B cell (primary cell): ENCODE data around the gene PDGFA. TPM values are rescaled to one million over a fixed set of nuclear protein-coding genes. Genes with fewer than 3 reads are reported as not detected.

ENCODE experiments used
- ATAC-seq: fragments of 200-7000 bp; cut with Tn5 transposase; one replicate; pipeline ENCODE4 v1.10.0; 2021; ENCODE audit warnings: low read depth, mild to moderate bottlenecking, moderate number of reproducible peaks, moderate library complexity
- CTCF ChIA-PET: fragments of 350-600 bp; sonication (Branson Sonifier 250); formaldehyde crosslinking; loops from one replicate; lab custom pipeline; 2021; ENCODE audit warnings: antibody characterized with exemption, inconsistent platforms; lab: Charles Lee
- POLR2A ChIA-PET: fragments of 350-600 bp; sonication (Branson Sonifier 250); formaldehyde crosslinking; loops from one replicate; lab custom pipeline; 2021; ENCODE audit warnings: antibody characterized with exemption; lab: Charles Lee
- DNase-seq: peaks from one replicate; pipeline ENCODE4 v3.0.0; 2013
- H2AFZ ChIP-seq: 2 replicates; pipeline ENCODE4 v1.6.1; 2012; ENCODE audit warnings: mild to moderate bottlenecking, low read depth, low read length; ENCODE audit not compliant: insufficient read depth, poor library complexity, severe bottlenecking
- H3K27ac ChIP-seq, 2 donors: 1 replicate in 1 of 2; 2 replicates in 1 of 2; pipeline ENCODE4 v1.5.1; 2012 to 2013; ENCODE audit warnings: low read length in 2 of 2, mild to moderate bottlenecking in 2 of 2, moderate library complexity in 1 of 2
- H3K27me3 ChIP-seq, 4 experiments: fragments of 200-600 bp in 1 of 4; sonication (generic) in 1 of 4; replicated peaks in 1 of 4; 1 replicate in 2 of 4; 2 replicates in 2 of 4; pipeline versions ENCODE4 v1.6.1 to v1.7.0; 2013 to 2016; ENCODE audit warnings: low read length in 3 of 4, mild to moderate bottlenecking in 2 of 4, mixed read lengths in 1 of 4, moderate library complexity in 1 of 4; ENCODE audit not compliant: insufficient read depth in 4 of 4, control insufficient read depth in 3 of 4; ENCODE audit errors: control extremely low read depth in 1 of 4
- H3K36me3 ChIP-seq, 2 experiments: replicated peaks in 1 of 2; 1 replicate in 1 of 2; 2 replicates in 1 of 2; pipeline versions ENCODE4 v1.6.1 to v1.7.1; 2013; ENCODE audit warnings: low read length in 1 of 2; ENCODE audit not compliant: insufficient read depth in 2 of 2, control insufficient read depth in 1 of 2; ENCODE audit errors: control extremely low read depth in 1 of 2, extremely low read depth in 1 of 2
- H3K4me1 ChIP-seq, 2 donors: fragments of 200-600 bp in 1 of 2; sonication (generic) in 1 of 2; 1 replicate in 1 of 2; 2 replicates in 1 of 2; pipeline versions ENCODE4 v1.5.1 to v1.6.1; 2013 to 2017; ENCODE audit warnings: low read length in 2 of 2; ENCODE audit not compliant: control insufficient read depth in 2 of 2, insufficient read depth in 2 of 2
- H3K4me2 ChIP-seq: replicated peaks from 2 replicates; pipeline ENCODE3; 2012; ENCODE audit warnings: mild to moderate bottlenecking, low read depth, low read length; ENCODE audit not compliant: poor library complexity, severe bottlenecking
- H3K4me3 ChIP-seq, 5 experiments: fragments of 200-600 bp in 1 of 5; sonication (generic) in 1 of 5; 1 replicate in 3 of 5; 2 replicates in 2 of 5; pipeline versions ENCODE4 v1.5.1 to v1.7.0; 2011 to 2016; ENCODE audit warnings: low read length in 4 of 5, mild to moderate bottlenecking in 4 of 5, low read depth in 2 of 5, control low read depth in 1 of 5, moderate library complexity in 1 of 5; ENCODE audit not compliant: insufficient read depth in 1 of 5; ENCODE audit errors: control extremely low read depth in 1 of 5, extremely low read depth in 1 of 5
- H3K79me2 ChIP-seq: fragments of 200-600 bp; sonication (generic); one replicate; pipeline ENCODE4 v1.6.0; 2016; ENCODE audit warnings: low read length; ENCODE audit not compliant: control insufficient read depth, insufficient read depth
- H3K9ac ChIP-seq: fragments of 200-600 bp; sonication (generic); 2 replicates; pipeline ENCODE4 v1.6.1; 2017; ENCODE audit warnings: mild to moderate bottlenecking, low read length, moderate library complexity
- H3K9me3 ChIP-seq, 3 donors: one replicate each; pipeline versions ENCODE4 v1.6.1 to v1.7.1; 2013; ENCODE audit warnings: low read length in 2 of 3; ENCODE audit not compliant: control insufficient read depth in 2 of 3, insufficient read depth in 1 of 3; ENCODE audit errors: control extremely low read depth in 1 of 3
- H4K20me1 ChIP-seq: 2 replicates; pipeline ENCODE4 v1.6.0; 2012; ENCODE audit warnings: mild to moderate bottlenecking, low read length; ENCODE audit not compliant: insufficient read depth, control insufficient read depth, poor library complexity, severe bottlenecking
- H3K27ac Mint-ChIP-seq: one replicate; pipeline ENCODE4 v1.8.0; 2021; ENCODE audit warnings: mixed read lengths
- H3K27me3 Mint-ChIP-seq: one replicate; pipeline ENCODE4 v1.8.0; 2021; ENCODE audit warnings: mixed read lengths
- H3K4me1 Mint-ChIP-seq: one replicate; pipeline ENCODE4 v1.8.0; 2021; ENCODE audit warnings: mixed read lengths
- H3K4me3 Mint-ChIP-seq: one replicate; pipeline ENCODE4 v1.8.0; 2021; ENCODE audit warnings: mixed read lengths
- H3K9me3 Mint-ChIP-seq: one replicate; pipeline ENCODE4 v1.8.0; 2022; ENCODE audit warnings: mixed read lengths; ENCODE audit not compliant: insufficient read depth
- EZH2 ChIP-seq: IDR thresholded peaks from 2 replicates; pipeline ENCODE4 v1.6.1; 2012; ENCODE audit warnings: borderline replicate concordance, low read depth, mild to moderate bottlenecking, moderate library complexity, low read length; ENCODE audit not compliant: insufficient read depth, poor library complexity, severe bottlenecking
- WGBS: methylation state at CpG from one replicate; pipeline ENCODE4 v1.1.5; 2013; ENCODE audit warnings: missing lambda C conversion rate; ENCODE audit not compliant: insufficient coverage; 5-methylcytosine and 5-hydroxymethylcytosine counted together
- intact Hi-C: fragments of 100-400 bp; cut with micrococcal nuclease; formaldehyde crosslinking; loops from one replicate; pipeline ENCODE4 v1.10.0; 2022
- polyA plus RNA-seq: library from polyadenylated mRNA; depleted of rRNA; stranded (reverse); fragments of >200 nt; gene quantifications from 2 replicates; pipeline ENCODE4 v1.2.3, GENCODE V29; 2012
- total RNA-seq, 2 donors: library from RNA; stranded (reverse); fragments of 120-200 nt in 1 of 2; gene quantifications; 1 replicate in 1 of 2; 2 replicates in 1 of 2; pipeline versions ENCODE4 v1.2.3 to v1.2.4, GENCODE V29; 2013 to 2022
- TF ChIP-seq, protein P1 (sequence below): fragments of 200-600 bp; IDR thresholded peaks from one replicate; pipeline ENCODE4 v1.8.0; 2022; ENCODE audit warnings: antibody characterized with exemption, mild to moderate bottlenecking

Gene PDGFA
- total and polyA plus RNA-seq, 2 donors (not counting 1 experiment from before 2014, with no cell fraction given): 0.36 to 1.5 TPM

DNA sequence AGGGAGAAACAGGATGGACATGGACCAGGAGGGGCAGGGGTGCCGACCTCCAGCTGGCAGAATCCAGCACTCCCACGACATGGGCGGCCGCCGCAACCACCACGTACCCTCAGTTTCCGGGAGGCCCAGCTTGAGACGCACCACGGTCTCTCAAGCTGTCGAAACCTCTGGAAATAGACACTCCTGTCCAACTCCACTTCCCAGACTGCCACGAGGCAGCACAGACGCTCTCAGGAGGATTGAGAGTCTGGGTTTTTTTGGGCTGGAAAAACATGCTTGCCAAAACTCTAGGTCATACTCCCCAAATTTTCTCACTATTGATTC is 37.9 kb upstream of the PDGFA start:
- no peak overlapping the region for H3K4me3 ChIP-seq
- 100% methylated on average over 7 of the region's 12 CpGs for WGBS
- H3K27me3 Mint-ChIP-seq: no peaks in the 10 kb centered on the region
- H3K4me1 Mint-ChIP-seq: no peaks in the 10 kb centered on the region
- H3K4me3 Mint-ChIP-seq: no peak overlapping the region
- ChIA-PET POLR2A (no interaction called here), CTCF (no interaction called here)
- H4K20me1 ChIP-seq: no peaks in the 10 kb centered on the region
- H3K36me3 ChIP-seq: no peaks in the 10 kb centered on the region
- H3K4me2 ChIP-seq: no peak overlapping the region
- H3K27ac Mint-ChIP-seq: no peak overlapping the region
- TF ChIP-seq, protein P1, sequence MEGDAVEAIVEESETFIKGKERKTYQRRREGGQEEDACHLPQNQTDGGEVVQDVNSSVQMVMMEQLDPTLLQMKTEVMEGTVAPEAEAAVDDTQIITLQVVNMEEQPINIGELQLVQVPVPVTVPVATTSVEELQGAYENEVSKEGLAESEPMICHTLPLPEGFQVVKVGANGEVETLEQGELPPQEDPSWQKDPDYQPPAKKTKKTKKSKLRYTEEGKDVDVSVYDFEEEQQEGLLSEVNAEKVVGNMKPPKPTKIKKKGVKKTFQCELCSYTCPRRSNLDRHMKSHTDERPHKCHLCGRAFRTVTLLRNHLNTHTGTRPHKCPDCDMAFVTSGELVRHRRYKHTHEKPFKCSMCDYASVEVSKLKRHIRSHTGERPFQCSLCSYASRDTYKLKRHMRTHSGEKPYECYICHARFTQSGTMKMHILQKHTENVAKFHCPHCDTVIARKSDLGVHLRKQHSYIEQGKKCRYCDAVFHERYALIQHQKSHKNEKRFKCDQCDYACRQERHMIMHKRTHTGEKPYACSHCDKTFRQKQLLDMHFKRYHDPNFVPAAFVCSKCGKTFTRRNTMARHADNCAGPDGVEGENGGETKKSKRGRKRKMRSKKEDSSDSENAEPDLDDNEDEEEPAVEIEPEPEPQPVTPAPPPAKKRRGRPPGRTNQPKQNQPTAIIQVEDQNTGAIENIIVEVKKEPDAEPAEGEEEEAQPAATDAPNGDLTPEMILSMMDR: no peak
- no peak for TF ChIP-seq EZH2
- no peaks in the 10 kb centered on the region for H3K9me3 Mint-ChIP-seq
- H3K4me1 ChIP-seq: no peaks in the 10 kb centered on the region
- H3K27me3 ChIP-seq: no peaks in the 10 kb centered on the region
- no peak for ATAC-seq
- no peak overlapping the region for H3K9ac ChIP-seq
- no peak overlapping the region for H3K27ac ChIP-seq
- peaks cover 0 to 16% (median 0%) of the 10 kb centered on the region in 3 donors for H3K9me3 ChIP-seq
- intact Hi-C loops: no loop called here
- DNase-seq: no peak
- H2AFZ ChIP-seq: no peak overlapping the region
- no peaks in the 10 kb centered on the region for H3K79me2 ChIP-seq

DNA sequence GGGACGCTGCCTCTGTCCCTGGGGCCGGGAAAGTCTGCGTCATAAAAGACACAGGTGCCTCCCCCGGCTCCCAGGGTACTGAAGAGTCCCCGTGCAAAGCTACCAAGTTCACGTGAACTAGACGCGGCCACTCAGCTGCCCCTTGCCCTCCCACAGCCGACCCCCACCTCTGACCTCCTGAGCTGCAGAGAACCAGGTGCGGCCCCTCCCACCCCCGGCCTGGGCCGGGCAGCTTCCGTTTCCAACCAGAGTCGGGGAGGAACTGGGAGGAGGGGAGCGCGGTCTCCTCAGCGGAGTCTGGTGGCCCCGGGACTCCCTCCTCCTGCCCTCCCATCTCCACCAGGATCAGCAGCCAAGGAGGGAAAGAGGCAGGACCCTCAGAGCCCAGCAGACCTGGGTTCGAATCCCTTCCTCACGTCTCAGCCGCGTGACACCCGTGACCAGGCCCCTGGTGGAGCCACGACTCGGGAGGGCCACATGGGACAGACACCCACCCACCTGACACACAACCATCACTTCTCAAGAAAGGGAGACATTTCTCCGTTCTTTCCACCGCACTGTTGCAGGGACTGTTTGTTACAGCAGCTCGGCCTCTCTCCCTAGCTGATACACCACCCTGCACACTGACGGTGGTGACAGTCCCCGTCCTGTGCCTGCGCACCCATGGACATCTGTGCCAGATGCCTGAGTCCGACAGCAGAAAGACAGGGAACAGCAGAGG is 37.4 kb upstream of the PDGFA start:
- H3K4me1 Mint-ChIP-seq: no peaks in the 10 kb centered on the region

More for the DNA sequence above, 37.4 kb upstream of the PDGFA start:
- Histone ChIP-seq H3K4me1 (no peaks in the 10 kb centered on the region), H3K9me3 (peaks cover 0 to 16% (median 0%) of the 10 kb centered on the region in 3 donors), H3K36me3 (no peaks in the 10 kb centered on the region), H3K79me2 (no peaks in the 10 kb centered on the region), H3K4me3 (no peak overlapping the region), H3K9ac (no peak overlapping the region), H3K27ac (no peak overlapping the region), H3K4me2 (no peak overlapping the region), H4K20me1 (no peaks in the 10 kb centered on the region), H2AFZ (no peak overlapping the region), H3K27me3 (no peaks in the 10 kb centered on the region)
- ChIA-PET CTCF (no interaction called here), POLR2A (no interaction called here)
- ATAC-seq (no peak), DNase-seq (no peak)
- Mint-ChIP-seq H3K4me3 (no peak overlapping the region), H3K9me3 (no peaks in the 10 kb centered on the region), H3K27me3 (no peaks in the 10 kb centered on the region), H3K27ac (no peak overlapping the region)
- TF ChIP-seq, protein P1: no peak
- no peak for TF ChIP-seq EZH2
- intact Hi-C loops: no loop called here
- WGBS: 97% methylated on average over 16 of the region's 32 CpGs
